ENCODE data around the gene ZNF367.

DNA sequence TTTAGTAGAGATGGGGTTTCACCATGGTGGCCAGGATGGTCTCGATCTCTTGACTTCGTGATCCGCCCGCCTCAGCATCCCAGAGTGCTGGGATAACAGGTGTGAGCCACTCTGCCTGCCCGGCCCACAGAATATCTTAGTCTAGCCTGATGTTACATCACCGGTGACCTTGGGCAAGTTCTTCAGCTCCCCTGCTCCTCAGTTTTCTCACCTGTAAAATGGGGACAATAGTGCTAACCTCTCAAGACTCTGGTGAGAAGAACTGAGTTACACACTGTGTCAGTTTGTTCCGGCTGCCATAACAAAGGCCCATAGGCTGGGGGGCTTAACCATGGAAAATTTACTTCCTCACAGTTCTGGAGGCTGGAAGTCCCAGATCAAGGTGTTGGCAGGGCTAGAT, 19.3 kb upstream of the ZNF367 start:
- TF ChIP-seq, protein P1, sequence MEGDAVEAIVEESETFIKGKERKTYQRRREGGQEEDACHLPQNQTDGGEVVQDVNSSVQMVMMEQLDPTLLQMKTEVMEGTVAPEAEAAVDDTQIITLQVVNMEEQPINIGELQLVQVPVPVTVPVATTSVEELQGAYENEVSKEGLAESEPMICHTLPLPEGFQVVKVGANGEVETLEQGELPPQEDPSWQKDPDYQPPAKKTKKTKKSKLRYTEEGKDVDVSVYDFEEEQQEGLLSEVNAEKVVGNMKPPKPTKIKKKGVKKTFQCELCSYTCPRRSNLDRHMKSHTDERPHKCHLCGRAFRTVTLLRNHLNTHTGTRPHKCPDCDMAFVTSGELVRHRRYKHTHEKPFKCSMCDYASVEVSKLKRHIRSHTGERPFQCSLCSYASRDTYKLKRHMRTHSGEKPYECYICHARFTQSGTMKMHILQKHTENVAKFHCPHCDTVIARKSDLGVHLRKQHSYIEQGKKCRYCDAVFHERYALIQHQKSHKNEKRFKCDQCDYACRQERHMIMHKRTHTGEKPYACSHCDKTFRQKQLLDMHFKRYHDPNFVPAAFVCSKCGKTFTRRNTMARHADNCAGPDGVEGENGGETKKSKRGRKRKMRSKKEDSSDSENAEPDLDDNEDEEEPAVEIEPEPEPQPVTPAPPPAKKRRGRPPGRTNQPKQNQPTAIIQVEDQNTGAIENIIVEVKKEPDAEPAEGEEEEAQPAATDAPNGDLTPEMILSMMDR (conservative IDR thresholded peaks at IDR 0.05; ENCODE audit: low read depth in 2 of 2) = no peak
- no peak for TF ChIP-seq EZH2 (IDR thresholded peaks at IDR 0.05; ENCODE audit: low read depth, unreplicated experiment)
- TF ChIP-seq, protein P2, sequence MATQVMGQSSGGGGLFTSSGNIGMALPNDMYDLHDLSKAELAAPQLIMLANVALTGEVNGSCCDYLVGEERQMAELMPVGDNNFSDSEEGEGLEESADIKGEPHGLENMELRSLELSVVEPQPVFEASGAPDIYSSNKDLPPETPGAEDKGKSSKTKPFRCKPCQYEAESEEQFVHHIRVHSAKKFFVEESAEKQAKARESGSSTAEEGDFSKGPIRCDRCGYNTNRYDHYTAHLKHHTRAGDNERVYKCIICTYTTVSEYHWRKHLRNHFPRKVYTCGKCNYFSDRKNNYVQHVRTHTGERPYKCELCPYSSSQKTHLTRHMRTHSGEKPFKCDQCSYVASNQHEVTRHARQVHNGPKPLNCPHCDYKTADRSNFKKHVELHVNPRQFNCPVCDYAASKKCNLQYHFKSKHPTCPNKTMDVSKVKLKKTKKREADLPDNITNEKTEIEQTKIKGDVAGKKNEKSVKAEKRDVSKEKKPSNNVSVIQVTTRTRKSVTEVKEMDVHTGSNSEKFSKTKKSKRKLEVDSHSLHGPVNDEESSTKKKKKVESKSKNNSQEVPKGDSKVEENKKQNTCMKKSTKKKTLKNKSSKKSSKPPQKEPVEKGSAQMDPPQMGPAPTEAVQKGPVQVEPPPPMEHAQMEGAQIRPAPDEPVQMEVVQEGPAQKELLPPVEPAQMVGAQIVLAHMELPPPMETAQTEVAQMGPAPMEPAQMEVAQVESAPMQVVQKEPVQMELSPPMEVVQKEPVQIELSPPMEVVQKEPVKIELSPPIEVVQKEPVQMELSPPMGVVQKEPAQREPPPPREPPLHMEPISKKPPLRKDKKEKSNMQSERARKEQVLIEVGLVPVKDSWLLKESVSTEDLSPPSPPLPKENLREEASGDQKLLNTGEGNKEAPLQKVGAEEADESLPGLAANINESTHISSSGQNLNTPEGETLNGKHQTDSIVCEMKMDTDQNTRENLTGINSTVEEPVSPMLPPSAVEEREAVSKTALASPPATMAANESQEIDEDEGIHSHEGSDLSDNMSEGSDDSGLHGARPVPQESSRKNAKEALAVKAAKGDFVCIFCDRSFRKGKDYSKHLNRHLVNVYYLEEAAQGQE (IDR thresholded peaks at IDR 0.05; ENCODE audit: unreplicated experiment) = no peak
- no peak for TF ChIP-seq POLR2AphosphoS5 (IDR thresholded peaks at IDR 0.05; ENCODE audit: low read depth)
- TF ChIP-seq JUNB (IDR thresholded peaks at IDR 0.05; ENCODE audit: unreplicated experiment) = no peak
- TF ChIP-seq STAT1 (IDR thresholded peaks at IDR 0.05; ENCODE audit: unreplicated experiment) = no peak
